GM10266 (cell line): Measurements from ENCODE around the gene LRSAM1.

Experiments used
- DNase-seq: peaks from one replicate; pipeline ENCODE4 v3.0.0; 2012; ENCODE audit errors: extremely low spot score
- CTCF ChIP-seq: IDR thresholded peaks from 2 replicates; pipeline ENCODE4 v1.5.1; 2012; ENCODE audit warnings: mild to moderate bottlenecking, low read depth; ENCODE audit not compliant: control insufficient read depth, insufficient read depth; ENCODE audit errors: missing control alignments

LRSAM1 gene

GRCh38 chr9:127451608-127451857 is 223 bp downstream of the LRSAM1 start:
- no peak for DNase-seq
- no peak for TF ChIP-seq CTCF

- DNase-seq, result peak; percentile 57
- TF ChIP-seq CTCF, result no peak
Measured at GRCh38 chr9:127451858-127452656, 747 bp downstream of the LRSAM1 start.

GRCh38 chr9:127452691-127453090 is 1.4 kb downstream of the LRSAM1 start:
- no peak for DNase-seq
- TF ChIP-seq CTCF, result no peak

- no peak for DNase-seq
- TF ChIP-seq CTCF, result peak; percentile 54
Measured at GRCh38 chr9:127455324-127455992, 4.1 kb downstream of the LRSAM1 start.

- DNase-seq, result no peak
- TF ChIP-seq CTCF, result no peak
Measured at GRCh38 chr9:127457191-127457878, 6.0 kb downstream of the LRSAM1 start.

- no peak for DNase-seq
- TF ChIP-seq CTCF, result no peak
Measured at GRCh38 chr9:127458921-127459320, 7.6 kb downstream of the LRSAM1 start.

GRCh38 chr9:127463382-127463781 is 12.1 kb downstream of the LRSAM1 start:
- no peak for DNase-seq
- TF ChIP-seq CTCF, result no peak
